Endometrial microvascular endothelial cells (primary cell): ENCODE results near the gene ABCF1. TPM values are rescaled to one million over a fixed set of nuclear protein-coding genes. Genes with fewer than 3 reads are reported as not detected.

ENCODE experiments used
- in situ Hi-C: cut with HindIII; loops from 2 replicates; pipeline ENCODE4 v1.10.0; 2017; ENCODE audit warnings: low sequenced_read_pairs, low pct_unique_long_range_greater_than_20kb; ENCODE audit errors: inconsistent ontology term
- total RNA-seq: library from RNA; depleted of rRNA; stranded (reverse); fragments of >200 nt; gene quantifications from one replicate; pipeline ENCODE4 v1.2.3, GENCODE V29; 2015; ENCODE audit errors: inconsistent ontology term

The ABCF1 gene
- total RNA-seq, 1 donor from 2014 or later = 35.9 TPM

GRCh38 chr6:30615958-30616810, 44.9 kb downstream of the ABCF1 start:
- in situ Hi-C loops = no loop called here

- in situ Hi-C loops = no loop called here
Measured at GRCh38 chr6:30616811-30617564, 45.7 kb downstream of the ABCF1 start, which contains the start of gene PPP1R10. Gene PPP1R10, minus strand, starts transcription at chr6:30617243. Its CDS starts 7,299 bp downstream, at chr6:30609944.

GRCh38 chr6:30617565-30618269, 46.5 kb downstream of the ABCF1 start, which contains the start of gene MRPS18B:
Gene MRPS18B, plus strand, starts transcription at chr6:30617840. Its CDS starts 26 bp downstream, at chr6:30617866.
- in situ Hi-C loops = no loop called here

GRCh38 chr6:30618270-30618797, 47.1 kb downstream of the ABCF1 start:
- in situ Hi-C loops = no loop called here

- in situ Hi-C loops = no loop called here
Measured at GRCh38 chr6:30619561-30619960, 48.3 kb downstream of the ABCF1 start.

GRCh38 chr6:30625511-30625910, 54.3 kb downstream of the ABCF1 start:
- in situ Hi-C loops = no loop called here

GRCh38 chr6:30626484-30627366, 55.5 kb downstream of the ABCF1 start, which contains the start of gene ATAT1:
Gene ATAT1, plus strand, starts transcription at chr6:30626874.
- in situ Hi-C loops = no loop called here

GRCh38 chr6:30635834-30636233, 64.6 kb downstream of the ABCF1 start:
- in situ Hi-C loops = no loop called here

GRCh38 chr6:30640481-30640880, 69.2 kb downstream of the ABCF1 start:
- in situ Hi-C loops = no loop called here

- in situ Hi-C loops = no loop called here
Measured at GRCh38 chr6:30641048-30641447, 69.8 kb downstream of the ABCF1 start.

Other genes starting within 250 kb of the ABCF1 start
- 10.2 TPM for gene TRIM39, start 244.5 kb upstream of the ABCF1 start, total RNA-seq
- 78.4 TPM for gene RPP21, start 226.3 kb upstream of the ABCF1 start, total RNA-seq
- 514 TPM for gene HLA-E, start 81.9 kb upstream of the ABCF1 start, total RNA-seq
- 58.6 TPM for gene GNL1, start 15.0 kb upstream of the ABCF1 start, total RNA-seq
- 2.2 TPM for gene PRR3, start 14.1 kb upstream of the ABCF1 start, total RNA-seq
- 25.4 TPM for gene PPP1R10, start 45.8 kb downstream of the ABCF1 start, total RNA-seq
- 50.0 TPM for gene MRPS18B, start 46.4 kb downstream of the ABCF1 start, total RNA-seq
- 4.1 TPM for gene ATAT1, start 55.4 kb downstream of the ABCF1 start, total RNA-seq
- 13.4 TPM for gene C6orf136, start 75.7 kb downstream of the ABCF1 start, total RNA-seq
- 39.8 TPM for gene DHX16, start 101.6 kb downstream of the ABCF1 start, total RNA-seq
- 86.2 TPM for gene PPP1R18, start 115.2 kb downstream of the ABCF1 start, total RNA-seq
- gene NRM, start 119.5 kb downstream of the ABCF1 start, total RNA-seq = 30.8 TPM
- gene MDC1, start 145.8 kb downstream of the ABCF1 start, total RNA-seq = 17.1 TPM
- gene TUBB, start 148.9 kb downstream of the ABCF1 start, total RNA-seq = 1,274 TPM
- gene FLOT1, start 171.2 kb downstream of the ABCF1 start, total RNA-seq = 133 TPM
- 76.4 TPM for gene IER3, start 173.1 kb downstream of the ABCF1 start, total RNA-seq